ENCODE data around the gene TLK1. TPM values are rescaled to one million over a fixed set of nuclear protein-coding genes. Genes with fewer than 3 reads are reported as not detected.

Gene TLK1
- total RNA-seq, 2 donors from 2014 or later: 50.5 to 95.8 TPM

GRCh38 chr2:171046048-171046560 lies 114.6 kb downstream of the TLK1 start:
- H3K36me3 ChIP-seq: no peaks in the 10 kb centered on the region
- no peak for DNase-seq (ENCODE audit: low spot score)
- H3K27me3 ChIP-seq (replicated peaks; ENCODE audit: insufficient read depth): no peaks in the 10 kb centered on the region
- H3K27ac ChIP-seq: no peak overlapping the region
- intact Hi-C loops (cut with DNase I): no loop called here
- TF ChIP-seq CTCF (IDR thresholded peaks at IDR 0.05) (no peak), POLR2AphosphoS5 (IDR thresholded peaks at IDR 0.05) (no peak), POLR2A (IDR thresholded peaks at IDR 0.05) (no peak)
- H3K9me3 ChIP-seq: no peaks in the 10 kb centered on the region
- H3K4me1 ChIP-seq (replicated peaks): no peaks in the 10 kb centered on the region
- H3K4me3 ChIP-seq: no peak overlapping the region
- WGBS: 82% methylated on average over 3 of the region's 3 CpGs

- WGBS: 71% methylated on average over 6 of the region's 6 CpGs
- TF ChIP-seq POLR2A (IDR thresholded peaks at IDR 0.05): no peak
- TF ChIP-seq POLR2AphosphoS5 (IDR thresholded peaks at IDR 0.05): no peak
- no peak for TF ChIP-seq CTCF (IDR thresholded peaks at IDR 0.05)
- Histone ChIP-seq H3K4me3 (no peak overlapping the region), H3K36me3 (no peaks in the 10 kb centered on the region), H3K4me1 (replicated peaks) (no peaks in the 10 kb centered on the region), H3K27ac (no peak overlapping the region), H3K27me3 (replicated peaks; ENCODE audit: insufficient read depth) (no peaks in the 10 kb centered on the region), H3K9me3 (no peaks in the 10 kb centered on the region)
- DNase-seq (ENCODE audit: low spot score): no peak
- intact Hi-C loops (cut with DNase I): no loop called here
Measured at GRCh38 chr2:171044416-171044815, 116.3 kb downstream of the TLK1 start.

- Histone ChIP-seq H3K4me3 (no peak overlapping the region), H3K36me3 (no peaks in the 10 kb centered on the region), H3K9me3 (no peaks in the 10 kb centered on the region), H3K4me1 (replicated peaks) (no peaks in the 10 kb centered on the region), H3K27me3 (replicated peaks; ENCODE audit: insufficient read depth) (no peaks in the 10 kb centered on the region), H3K27ac (no peak overlapping the region)
- no peak for DNase-seq (ENCODE audit: low spot score)
- intact Hi-C loops (cut with DNase I): no loop called here
- no peak for TF ChIP-seq POLR2A (IDR thresholded peaks at IDR 0.05)
- TF ChIP-seq POLR2AphosphoS5 (IDR thresholded peaks at IDR 0.05): no peak
- no peak for TF ChIP-seq CTCF (IDR thresholded peaks at IDR 0.05)
- 97% methylated on average over 1 of the region's 1 CpG for WGBS
Measured at GRCh38 chr2:171042253-171042969, 118.3 kb downstream of the TLK1 start.

GRCh38 chr2:171036532-171036931 lies 124.2 kb downstream of the TLK1 start:
- no peak for TF ChIP-seq POLR2A (IDR thresholded peaks at IDR 0.05)
- TF ChIP-seq CTCF (IDR thresholded peaks at IDR 0.05): no peak
- no peak for TF ChIP-seq POLR2AphosphoS5 (IDR thresholded peaks at IDR 0.05)
- Histone ChIP-seq H3K27ac (no peak overlapping the region), H3K4me1 (replicated peaks) (no peaks in the 10 kb centered on the region), H3K9me3 (no peaks in the 10 kb centered on the region), H3K36me3 (no peaks in the 10 kb centered on the region), H3K4me3 (no peak overlapping the region), H3K27me3 (replicated peaks; ENCODE audit: insufficient read depth) (no peaks in the 10 kb centered on the region)
- intact Hi-C loops (cut with DNase I): no loop called here
- WGBS: 89% methylated on average over 2 of the region's 2 CpGs
- no peak for DNase-seq (ENCODE audit: low spot score)

GRCh38 chr2:171034315-171034714 lies 126.4 kb downstream of the TLK1 start:
- H3K36me3 ChIP-seq: no peaks in the 10 kb centered on the region
- TF ChIP-seq POLR2AphosphoS5 (IDR thresholded peaks at IDR 0.05) (no peak), POLR2A (IDR thresholded peaks at IDR 0.05) (no peak), CTCF (IDR thresholded peaks at IDR 0.05) (no peak)

More at GRCh38 chr2:171034315-171034714, 126.4 kb downstream of the TLK1 start:
- intact Hi-C loops (cut with DNase I): no loop called here
- 28% methylated on average over 2 of the region's 2 CpGs for WGBS
- Histone ChIP-seq H3K4me1 (replicated peaks) (no peaks in the 10 kb centered on the region), H3K9me3 (no peaks in the 10 kb centered on the region), H3K27me3 (replicated peaks; ENCODE audit: insufficient read depth) (no peaks in the 10 kb centered on the region), H3K27ac (no peak overlapping the region), H3K4me3 (no peak overlapping the region)
- DNase-seq (ENCODE audit: low spot score): no peak
